NCI-H460 (cell line): ENCODE measurements around the gene TTC23L. TPM values are rescaled to one million over a fixed set of nuclear protein-coding genes. Genes with fewer than 3 reads are reported as not detected.
A peak's percentile ranks its signal among the peaks of the same experiment; 100 is the strongest.
"Not testable (repeated sequence)": the region's sequence is repeated elsewhere in the genome, so short reads cannot be mapped to it uniquely, and the experiment has no call there.

Experiments
- DNase-seq: peaks from one replicate; pipeline ENCODE4 v3.0.0-alpha.2; 2016; ENCODE audit warnings: low read depth; ENCODE audit errors: extremely low read depth
- total RNA-seq: library from RNA; depleted of rRNA; stranded (reverse); fragments of >200 nt; shearing (Covaris generic); gene quantifications from 2 replicates; pipeline ENCODE4 v1.2.3, GENCODE V29; 2014

TTC23L gene
- total RNA-seq, 1 experiment from 2014 or later, result 0.12 TPM

DNA sequence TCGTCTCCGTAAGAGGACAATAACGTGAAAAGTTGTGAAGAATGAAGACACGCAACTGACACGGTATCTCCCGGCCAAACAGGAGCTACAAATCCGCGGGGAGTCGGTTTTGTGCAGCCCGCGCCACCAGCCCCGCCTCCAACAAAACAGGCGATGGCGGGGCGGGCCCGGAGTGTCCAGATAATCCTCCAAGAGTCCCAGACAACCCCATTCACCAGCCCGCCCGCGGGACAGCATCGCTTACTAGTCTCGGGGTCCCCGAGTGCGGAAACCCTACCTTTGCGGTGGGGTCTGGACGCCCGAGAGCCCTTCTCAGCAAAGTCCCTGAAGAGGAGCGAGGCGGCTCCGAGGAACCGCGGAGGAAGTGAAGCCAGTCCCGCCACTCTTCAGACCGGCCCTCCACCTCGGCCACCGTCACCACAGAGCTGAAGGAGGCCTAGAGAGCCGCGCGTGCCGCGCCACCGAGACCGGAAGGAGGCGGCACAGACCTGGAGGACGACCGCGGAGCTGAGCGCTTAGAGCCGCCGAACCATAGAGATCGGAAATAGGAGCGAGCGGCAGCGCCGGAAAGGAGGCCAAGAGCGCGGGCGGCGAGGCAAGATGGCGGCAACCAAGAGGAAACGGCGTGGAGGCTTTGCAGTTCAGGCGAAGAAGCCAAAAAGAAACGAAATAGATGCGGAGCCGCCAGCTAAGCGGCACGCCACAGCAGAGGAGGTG, 76.3 kb downstream of the TTC23L start, which contains the start of the genes BRIX1 and RAD1:
Gene BRIX1, plus strand, starts transcription at position 573 of the 717 bp plus-strand sequence. Its CDS starts 28 bp downstream, at position 601.
Gene RAD1, minus strand, starts transcription at position 366 of the 717 bp plus-strand sequence. CDS start 612 bp downstream, outside the sequence.
- DNase-seq, result peak; percentile 95

DNA sequence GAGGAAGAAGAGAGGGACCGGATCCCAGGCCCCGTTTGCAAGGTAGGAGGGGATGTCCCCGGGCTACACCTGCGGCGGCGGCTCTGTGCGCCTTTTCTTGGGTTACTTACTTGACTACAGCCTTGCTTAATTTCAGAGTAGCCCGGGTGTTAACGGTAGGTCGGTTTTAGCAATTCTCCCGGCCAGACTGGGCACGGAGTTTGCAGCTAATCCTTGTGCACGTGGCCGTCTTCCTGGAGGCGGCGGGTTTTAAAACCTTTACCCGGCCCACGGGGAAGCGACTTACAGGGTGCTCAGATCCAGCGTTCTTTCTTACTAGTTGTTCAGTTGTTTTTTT, 76.9 kb downstream of the TTC23L start:
- no peak for DNase-seq

DNA sequence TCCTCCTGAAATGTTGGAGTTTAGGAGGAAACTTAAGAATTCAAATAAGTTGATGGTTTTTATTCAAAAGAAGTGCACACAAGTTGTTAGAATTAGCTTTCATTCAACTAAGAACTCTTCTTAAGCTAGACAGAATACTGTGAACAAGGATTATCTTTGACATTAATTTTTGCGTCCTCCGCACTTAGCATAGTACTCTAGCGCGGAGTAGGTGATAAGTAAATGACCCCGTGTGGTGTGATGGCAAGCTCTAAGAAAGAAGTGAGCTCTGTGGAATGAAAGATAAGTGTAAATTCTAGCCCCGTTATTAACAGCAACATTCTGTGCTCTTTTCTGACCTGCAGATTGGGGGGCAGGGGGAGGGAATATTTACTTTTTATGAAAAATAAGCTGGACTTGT, 77.6 kb downstream of the TTC23L start:
- DNase-seq, result no peak

DNA sequence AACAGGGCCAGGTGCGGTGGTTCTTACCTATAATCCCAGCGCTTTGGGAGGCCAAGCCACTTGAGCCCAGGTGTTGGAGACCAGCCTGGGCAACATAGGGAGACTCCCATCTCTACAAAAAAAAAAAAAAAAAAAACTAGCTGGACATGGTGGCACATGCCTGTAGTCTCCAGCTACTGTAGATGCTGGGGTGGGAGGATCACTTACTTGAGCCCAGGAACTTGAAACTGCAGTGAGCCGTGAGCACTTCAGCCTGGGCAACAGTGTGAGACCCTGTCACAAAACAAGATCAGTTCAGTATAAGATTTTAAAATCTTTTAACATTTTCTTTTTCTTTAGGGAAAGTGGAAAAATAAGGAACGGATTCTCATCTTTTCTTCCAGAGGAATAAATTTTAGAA, 79.1 kb downstream of the TTC23L start:
- DNase-seq, result no peak

DNA sequence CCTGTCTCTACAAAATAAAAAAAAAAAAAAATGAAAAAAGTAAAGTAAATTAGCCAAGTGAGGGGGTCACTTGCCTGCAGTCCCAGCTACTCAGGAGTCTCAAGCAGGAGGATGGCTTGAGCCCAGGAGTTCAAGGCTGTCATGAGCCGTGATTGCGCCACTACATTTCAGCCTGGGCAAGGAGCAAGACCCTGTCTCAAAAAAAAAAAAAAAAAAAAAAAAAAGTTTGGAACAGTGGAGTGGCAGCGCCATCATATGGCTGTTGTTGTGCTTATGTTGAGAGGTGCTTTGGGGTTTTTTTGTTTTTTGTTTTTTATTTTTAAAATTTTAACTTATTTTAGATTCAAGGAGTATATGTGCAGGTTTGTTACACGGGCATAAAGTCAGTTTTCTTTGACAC, 80.1 kb downstream of the TTC23L start:
- DNase-seq, result no peak

DNA sequence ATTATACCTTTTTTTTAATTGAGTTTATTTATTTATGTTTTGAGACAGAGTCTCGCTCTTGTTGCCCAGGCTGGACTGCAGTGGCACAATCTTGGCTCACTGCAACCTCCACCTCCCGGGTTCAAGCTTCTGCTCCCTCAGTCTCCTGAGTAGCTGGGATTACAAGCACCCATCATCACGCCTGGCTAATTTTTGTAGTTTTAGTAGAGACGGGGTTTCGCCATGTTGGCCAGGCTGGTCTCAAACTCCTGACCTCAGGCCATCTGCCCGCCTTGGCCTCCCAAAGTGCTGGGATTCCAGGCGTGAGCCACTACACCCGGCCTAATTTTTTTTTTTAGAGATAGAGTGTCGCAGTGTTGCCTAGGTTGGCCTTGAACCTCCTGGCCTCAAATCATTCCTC, 84.3 kb downstream of the TTC23L start:
- not testable (repeated sequence) for DNase-seq

DNA sequence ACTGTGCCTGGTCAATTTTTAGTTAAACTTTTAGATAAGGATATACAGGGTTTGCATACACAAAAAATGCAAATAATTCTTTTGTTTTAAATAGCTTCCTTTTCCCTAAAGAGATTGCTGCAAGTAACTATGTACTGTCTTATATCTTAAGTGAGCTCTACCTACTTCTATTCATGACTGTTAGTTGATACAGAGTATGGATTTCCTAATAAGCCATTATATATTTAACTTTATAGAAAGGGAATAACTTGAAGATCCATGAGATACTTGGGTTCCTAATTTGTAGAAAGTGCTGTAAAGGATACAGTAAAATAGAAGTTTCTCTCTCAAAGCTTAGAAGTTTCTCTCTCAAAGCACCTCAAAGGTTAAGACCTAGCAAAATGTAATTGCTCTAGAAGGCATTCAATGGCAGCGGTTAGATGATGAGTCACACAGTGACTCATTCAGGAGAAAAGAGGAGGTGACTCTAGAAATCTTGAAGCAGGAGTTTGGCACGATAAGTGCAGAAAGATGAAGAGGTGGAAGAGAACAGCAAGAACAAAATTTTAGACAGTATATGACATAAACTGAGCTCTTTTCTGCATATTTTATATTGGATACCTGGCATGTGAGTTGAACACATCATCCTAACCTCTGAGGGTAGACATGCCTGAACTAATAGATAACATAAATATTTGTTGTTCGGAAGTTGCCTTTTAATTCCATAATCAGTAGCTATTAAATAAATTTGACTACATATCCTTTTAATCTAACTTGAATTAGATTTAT, 84.9 kb downstream of the TTC23L start:
- peak; percentile 57 for DNase-seq

DNA sequence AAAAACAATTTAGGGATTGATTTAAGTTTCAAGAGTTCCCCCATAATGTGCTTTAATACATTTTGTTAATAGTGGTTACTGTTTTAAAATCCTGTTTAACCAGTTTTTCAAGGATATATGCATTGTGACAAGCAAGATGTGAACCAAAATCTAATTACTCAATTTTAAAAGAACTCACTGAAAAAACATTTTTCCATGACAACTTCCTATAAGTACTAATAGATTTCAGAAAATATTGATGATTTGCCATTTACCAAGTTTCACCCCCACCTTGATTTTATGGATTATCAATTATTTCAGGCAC, 85.5 kb downstream of the TTC23L start:
- DNase-seq, result no peak

DNA sequence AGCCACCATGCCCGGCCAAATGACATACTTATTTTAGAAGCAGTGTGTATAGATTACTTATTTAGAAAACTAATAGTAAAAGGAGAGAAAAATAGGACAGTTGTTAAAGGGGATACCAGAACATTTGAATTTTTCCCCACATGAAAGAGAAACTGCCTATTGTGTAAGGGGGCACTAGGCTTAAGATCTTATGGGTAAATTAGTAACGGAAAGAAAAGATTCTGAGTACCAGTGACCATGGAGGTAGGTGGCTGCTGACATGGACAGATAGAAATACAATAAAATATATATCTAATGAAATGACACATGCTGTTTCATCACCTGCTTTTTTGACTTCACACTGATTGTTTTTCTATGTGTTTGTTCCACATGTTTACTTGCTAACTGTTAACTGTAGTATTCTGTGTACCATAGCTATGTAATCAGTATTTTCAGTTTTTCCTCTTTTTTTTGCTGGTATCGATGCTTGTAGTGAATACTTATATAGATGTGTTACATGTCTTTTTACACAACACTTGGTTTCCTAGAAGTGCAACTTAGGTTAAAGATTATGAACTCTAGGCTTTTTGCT, 87.4 kb downstream of the TTC23L start:
- DNase-seq, result no peak

DNA sequence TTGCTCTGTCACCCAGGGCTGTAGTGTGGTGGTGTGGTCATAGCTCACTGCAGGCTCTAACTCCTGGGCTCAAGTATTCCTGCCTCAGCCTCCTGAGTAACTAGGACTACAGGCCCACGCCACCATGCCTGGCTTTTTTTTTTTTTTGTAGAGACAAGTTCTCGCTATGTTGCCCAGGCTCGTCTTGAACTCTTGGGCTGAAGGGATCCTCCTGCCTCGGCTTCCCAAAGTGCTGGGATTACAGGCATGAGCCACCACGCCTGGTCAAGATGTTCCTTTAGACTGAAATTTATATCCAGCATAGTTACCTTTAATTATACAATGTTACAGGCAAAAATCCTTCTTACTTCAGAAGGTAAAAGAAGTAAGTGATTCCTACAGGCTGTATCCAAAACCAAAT, 88.8 kb downstream of the TTC23L start:
- no peak for DNase-seq

DNA sequence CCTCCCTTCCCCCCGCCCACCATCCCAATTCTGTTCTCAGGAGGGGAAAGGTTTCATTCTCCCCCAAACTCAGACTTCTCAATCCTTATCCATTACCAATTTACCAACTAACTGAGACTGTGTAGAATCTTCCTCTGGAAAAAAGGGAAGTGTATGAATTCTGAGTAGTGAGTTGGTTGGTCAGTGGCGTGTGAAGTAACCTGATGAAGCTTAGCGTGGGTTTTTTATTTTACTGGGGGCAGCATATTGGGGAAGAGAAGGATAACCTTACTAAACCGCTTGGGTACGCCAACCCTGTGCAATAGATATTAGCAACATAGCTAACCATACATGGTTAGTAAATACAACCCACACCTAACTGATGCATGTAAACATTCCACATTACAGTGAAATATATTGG, 89.3 kb downstream of the TTC23L start:
- no peak for DNase-seq

DNA sequence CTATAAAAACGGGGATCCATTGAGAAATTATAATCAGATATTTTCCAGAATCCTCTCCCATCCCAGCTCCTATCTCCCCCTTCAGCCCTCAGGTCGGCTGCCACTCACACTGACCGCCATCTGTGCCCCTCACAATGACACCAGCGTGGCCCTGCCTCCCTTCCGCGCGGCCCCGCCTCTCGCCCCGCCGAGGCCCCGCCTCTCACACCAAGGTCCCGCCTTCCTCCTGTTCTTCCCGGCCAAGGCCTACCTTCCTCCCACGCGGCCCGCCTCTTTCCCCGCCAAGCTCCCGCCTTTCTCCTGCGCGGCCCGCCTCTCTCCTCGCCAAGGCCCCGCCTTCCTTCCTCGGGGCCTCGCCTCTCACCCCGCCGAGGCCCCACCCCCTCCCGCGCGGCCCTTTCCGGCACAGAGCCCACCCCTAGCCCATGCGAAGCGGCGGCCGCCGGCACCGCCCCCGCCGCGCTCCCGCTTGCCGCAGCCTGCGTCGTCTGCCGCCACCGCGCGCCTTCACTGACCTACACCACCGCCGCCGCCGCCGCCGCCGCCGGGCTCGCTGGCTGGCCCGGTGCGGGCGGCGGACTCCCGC, 90.3 kb downstream of the TTC23L start, which contains the start of gene DNAJC21:
Gene DNAJC21, plus strand, starts transcription at position 426 of the 586 bp plus-strand sequence. CDS start 261 bp downstream, outside the sequence.
- DNase-seq, result peak; percentile 97

DNA sequence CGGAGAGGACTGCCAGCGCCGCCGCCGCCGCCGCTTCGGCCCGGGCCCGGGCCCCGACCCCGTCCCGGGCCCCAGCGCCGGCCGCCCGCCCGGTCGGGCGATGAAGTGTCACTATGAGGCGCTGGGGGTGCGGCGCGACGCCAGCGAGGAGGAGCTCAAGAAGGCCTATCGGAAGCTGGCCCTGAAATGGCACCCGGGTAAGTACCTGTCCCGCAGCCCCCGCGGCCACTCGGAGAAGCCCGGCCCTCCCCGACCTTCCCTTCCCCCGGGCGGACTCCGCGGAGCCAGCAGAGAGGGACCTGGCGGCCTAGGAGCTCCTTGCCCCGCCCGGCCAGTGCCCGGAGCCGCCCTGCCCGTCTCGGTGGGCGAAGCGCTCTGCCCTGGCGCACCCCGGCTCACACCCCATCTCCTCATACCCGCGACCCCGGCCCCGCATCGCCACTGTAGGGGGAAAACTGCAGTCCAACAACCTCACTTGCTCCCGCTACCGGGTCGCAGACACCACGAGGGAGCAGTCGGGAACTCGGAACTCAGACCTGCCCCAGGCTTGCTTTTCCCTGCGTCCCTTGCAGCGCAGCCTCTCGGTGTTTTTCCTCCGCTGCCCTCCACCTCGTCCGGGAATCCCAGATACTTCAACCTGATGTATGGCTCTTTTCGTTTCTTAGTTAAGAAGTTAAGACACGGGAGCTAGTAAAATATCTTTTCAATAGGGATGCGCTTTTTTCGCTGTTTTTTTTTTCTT, 90.9 kb downstream of the TTC23L start:
- DNase-seq, result peak; percentile 69

DNA sequence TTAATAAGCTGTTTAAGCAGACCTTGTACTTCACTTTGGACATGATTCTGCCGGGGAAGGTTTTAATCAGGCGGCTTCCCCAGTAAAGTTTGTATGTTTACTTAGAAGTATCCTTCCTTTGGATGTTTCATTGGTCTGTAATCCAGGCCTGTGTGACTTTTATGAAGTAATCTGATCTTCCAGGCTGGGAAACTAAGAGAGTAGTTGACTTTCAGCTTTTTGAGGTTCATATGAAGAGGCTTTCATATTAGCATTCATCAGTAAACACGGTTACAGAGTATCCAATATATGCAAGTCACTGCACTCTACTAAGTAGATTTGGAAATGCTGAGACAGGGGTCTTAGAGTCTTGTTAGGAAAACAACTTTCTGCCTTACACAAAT, 91.5 kb downstream of the TTC23L start:
- no peak for DNase-seq

DNA sequence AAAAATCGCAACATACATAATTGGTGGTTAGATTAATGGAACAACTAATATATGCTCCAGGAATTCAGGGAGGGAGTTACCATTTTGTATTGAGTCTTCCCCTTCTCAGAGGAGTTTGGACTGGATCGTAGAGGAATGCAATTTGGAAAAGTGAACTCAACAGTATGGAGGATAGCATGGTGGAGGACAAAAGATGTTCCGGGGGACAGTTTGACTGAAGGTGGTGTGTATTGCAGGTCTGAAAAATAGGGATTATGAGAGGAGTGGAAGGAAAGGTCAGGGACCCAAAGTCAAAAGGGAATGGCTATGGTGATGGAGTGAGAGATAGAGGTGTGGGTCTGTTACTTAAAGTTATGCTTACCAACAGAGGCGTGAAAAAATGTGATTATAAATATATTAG, 91.9 kb downstream of the TTC23L start:
- DNase-seq, result no peak

DNA sequence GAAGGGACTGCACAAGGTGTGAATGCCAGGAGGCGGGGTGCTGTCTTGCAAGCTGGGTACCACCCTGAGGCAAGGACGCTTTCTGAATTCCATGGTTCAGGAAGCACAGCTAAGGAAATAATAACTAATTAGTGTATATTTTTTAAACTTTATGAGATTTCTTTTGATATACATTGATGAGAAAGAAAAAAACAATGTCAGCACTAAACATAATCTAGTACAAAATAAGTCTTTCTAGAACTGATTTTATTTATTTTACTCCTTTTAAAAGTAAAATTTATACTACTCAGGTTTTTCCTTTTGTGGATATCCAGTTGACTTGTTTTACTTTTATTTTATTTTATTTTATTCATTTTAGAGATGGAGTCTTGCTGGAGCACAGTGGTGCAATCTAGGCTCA, 94.0 kb downstream of the TTC23L start:
- no peak for DNase-seq

DNA sequence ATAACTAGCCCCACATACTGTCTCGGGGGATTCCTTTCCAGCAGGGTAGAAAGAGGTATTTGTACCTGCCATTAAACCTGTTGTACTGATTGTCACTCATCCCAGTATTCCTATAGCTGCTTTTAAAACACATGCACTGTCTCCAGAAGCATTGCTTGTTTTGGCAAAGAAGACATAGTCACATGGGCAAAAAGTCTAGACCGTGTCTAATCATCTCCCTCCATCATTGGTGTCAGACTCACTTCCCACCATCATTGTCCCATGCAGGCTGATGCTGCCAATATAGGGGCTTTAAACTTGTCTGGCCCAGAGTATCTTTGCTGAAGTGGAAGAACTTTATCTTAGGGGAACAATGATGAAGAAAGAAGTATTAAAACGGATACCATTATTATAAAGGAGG, 103.0 kb downstream of the TTC23L start:
- DNase-seq, result no peak

DNA sequence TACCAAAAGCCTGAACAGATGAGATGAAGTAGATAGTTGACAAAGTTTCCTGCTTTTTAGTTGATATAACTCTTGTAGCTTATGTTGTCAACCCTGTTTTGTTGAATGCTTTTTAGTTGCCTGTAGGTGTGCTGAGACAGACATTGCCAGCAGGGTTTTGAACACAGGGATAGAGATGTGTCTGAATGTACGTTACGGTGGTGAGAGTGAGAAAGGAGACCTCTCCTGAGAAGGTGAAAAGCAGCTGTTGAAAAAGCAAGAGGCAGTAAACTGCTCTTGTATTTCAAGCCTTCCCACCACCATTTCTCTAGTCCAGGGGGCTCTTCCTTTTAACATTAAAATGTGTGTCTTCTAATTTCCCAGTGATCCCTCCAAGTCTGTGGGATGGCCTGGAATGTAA, 105.1 kb downstream of the TTC23L start:
- DNase-seq, result no peak

DNA sequence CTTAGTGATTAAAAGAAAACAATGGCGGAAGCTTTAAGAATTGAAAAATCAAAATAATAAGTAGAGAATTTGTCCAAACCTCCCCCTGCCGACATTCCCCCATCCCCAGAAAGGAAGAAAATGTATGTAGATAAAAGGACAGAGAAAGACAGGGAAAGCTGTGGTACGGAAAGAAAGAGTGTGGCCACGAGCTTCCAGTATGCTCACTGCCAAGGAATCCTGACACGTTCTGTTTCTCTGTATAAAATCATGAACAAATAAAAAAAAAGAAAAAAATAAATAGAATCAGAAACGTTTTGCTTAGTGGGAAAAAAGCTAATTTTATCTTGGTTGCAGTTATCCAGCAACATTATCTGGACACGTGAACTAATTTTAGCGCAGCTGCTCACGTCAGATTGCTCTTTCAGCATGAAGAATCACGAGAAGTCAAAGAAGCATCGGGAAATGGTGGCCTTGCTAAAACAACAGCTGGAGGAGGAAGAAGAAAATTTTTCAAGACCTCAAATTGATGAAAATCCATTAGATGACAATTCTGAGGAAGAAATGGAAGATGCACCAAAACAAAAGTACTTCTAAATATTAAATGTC, 105.6 kb downstream of the TTC23L start:
- no peak for DNase-seq
